IPS DF 6.9 (cell line): ENCODE results near the gene SLC39A12.

Source experiments
- DNase-seq: peaks from one replicate; pipeline ENCODE4 v3.0.0-alpha.2; 2013; ENCODE audit warnings: low read depth, low spot score
- H3K27ac ChIP-seq: one replicate; pipeline ENCODE4 v1.5.1; 2013; ENCODE audit warnings: low read length, control low read depth
- H3K27me3 ChIP-seq: 2 replicates; pipeline ENCODE4 v1.6.1; 2013; ENCODE audit warnings: mild to moderate bottlenecking, low read length; ENCODE audit not compliant: control insufficient read depth, insufficient read depth
- H3K36me3 ChIP-seq: 2 replicates; pipeline ENCODE4 v1.6.1; 2013; ENCODE audit warnings: low read length; ENCODE audit not compliant: control insufficient read depth, insufficient read depth
- H3K4me1 ChIP-seq: 2 replicates; pipeline ENCODE4 v1.6.1; 2013; ENCODE audit warnings: low read length; ENCODE audit not compliant: control insufficient read depth, insufficient read depth
- H3K4me3 ChIP-seq: 2 replicates; pipeline ENCODE4 v1.5.1; 2013; ENCODE audit warnings: mild to moderate bottlenecking, low read length
- H3K9me3 ChIP-seq: 2 replicates; pipeline ENCODE4 v1.6.1; 2013; ENCODE audit warnings: low read length, inconsistent platforms; ENCODE audit not compliant: control insufficient read depth, insufficient read depth
- WGBS: extraction: QIAGEN DNeasy Blood & Tissue Kit; methylation state at CpG from one replicate; pipeline ENCODE4 v1.1.7; 2013; ENCODE audit warnings: mixed read lengths, missing lambda C conversion rate; ENCODE audit not compliant: insufficient read length, insufficient coverage; 5-methylcytosine and 5-hydroxymethylcytosine counted together

The SLC39A12 gene

DNA sequence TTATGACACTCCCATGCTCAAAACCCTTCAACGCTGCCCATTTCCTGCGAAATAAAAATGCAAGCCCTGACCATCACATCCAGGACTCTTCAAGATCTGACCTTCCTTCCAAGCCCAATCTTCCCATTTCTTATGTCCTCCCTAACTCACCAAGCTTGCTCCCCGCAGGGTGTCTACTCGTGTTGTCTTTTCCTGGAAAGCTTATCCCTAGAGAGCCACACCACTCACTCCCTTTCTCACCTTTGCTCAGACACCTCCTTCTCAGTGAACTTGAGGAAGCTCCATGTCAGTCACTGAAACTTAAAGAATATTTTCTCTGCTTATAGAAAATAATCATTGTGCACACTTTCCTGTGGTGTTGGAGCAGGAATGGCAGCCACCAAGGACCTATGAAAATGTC, 134.1 kb downstream of the SLC39A12 start:
- H3K27me3 ChIP-seq, result no peaks in the 10 kb centered on the region
- no peak overlapping the region for H3K27ac ChIP-seq
- H3K9me3 ChIP-seq, result no peaks in the 10 kb centered on the region
- H3K4me1 ChIP-seq, result no peaks in the 10 kb centered on the region
- H3K36me3 ChIP-seq, result no peaks in the 10 kb centered on the region
- WGBS, result no CpG with 5 or more reads among the region's 4 CpGs
- DNase-seq, result no peak
- H3K4me3 ChIP-seq, result no peak overlapping the region

DNA sequence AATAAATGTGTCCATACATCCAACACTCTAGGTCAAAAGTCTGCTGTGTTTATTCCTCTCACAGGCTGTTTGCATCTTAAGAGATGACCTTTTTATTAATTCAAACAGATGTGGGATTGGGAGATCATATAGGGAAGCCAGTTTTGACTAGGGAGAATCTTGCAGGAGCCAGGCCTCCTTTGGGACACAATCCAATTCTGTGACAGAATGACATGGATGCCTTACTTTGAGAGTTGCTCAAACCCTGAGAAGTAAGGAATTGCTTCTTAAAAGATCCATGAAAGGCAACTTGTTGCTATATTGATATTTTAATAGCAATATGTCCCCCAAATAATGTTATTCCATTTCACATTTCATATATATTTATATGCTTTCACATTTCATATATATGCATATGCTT, 135.0 kb downstream of the SLC39A12 start:
- Histone ChIP-seq H3K36me3 (no peaks in the 10 kb centered on the region), H3K27me3 (no peaks in the 10 kb centered on the region), H3K4me1 (no peaks in the 10 kb centered on the region), H3K4me3 (no peak overlapping the region), H3K9me3 (no peaks in the 10 kb centered on the region), H3K27ac (no peak overlapping the region)
- no peak for DNase-seq

DNA sequence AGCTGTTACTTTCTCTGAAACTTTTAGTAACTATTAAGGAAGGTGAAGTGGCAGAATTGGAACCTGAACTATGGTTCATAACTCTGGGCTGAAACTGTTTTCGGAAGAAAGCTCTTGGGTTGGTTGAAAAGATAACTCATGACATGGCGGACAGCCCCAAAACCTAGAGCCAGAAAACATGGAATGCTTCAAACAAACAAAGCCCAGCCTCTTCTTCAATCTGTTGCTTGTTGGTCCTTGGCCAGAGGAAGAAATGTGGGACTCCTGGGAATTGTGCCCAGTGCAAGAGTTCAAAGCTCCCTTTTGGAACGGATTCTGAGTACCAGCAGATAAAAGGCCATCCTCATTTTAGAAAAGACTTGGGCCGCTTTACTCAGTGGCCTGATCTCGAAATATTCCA, 135.6 kb downstream of the SLC39A12 start:
- H3K4me3 ChIP-seq, result no peak overlapping the region
- WGBS, result no CpG with 5 or more reads among the region's 5 CpGs
- H3K4me1 ChIP-seq, result no peaks in the 10 kb centered on the region
- H3K27me3 ChIP-seq, result no peaks in the 10 kb centered on the region
- no peaks in the 10 kb centered on the region for H3K36me3 ChIP-seq
- no peak overlapping the region for H3K27ac ChIP-seq
- no peak for DNase-seq
- no peaks in the 10 kb centered on the region for H3K9me3 ChIP-seq
